H1 (cell line): ENCODE results near the gene C5orf24. TPM values are rescaled to one million over a fixed set of nuclear protein-coding genes. Genes with fewer than 3 reads are reported as not detected.

Experiments used
- CTCF ChIA-PET: fragments of 300-600 bp; sonication (Branson Sonifier 250); formaldehyde crosslinking; loops from one replicate; lab custom pipeline; 2021; ENCODE audit not compliant: partially characterized antibody; lab: Charles Lee
- POLR2A ChIA-PET: fragments of 300-600 bp; sonication (Branson Sonifier 250); formaldehyde crosslinking; loops from one replicate; lab custom pipeline; 2021; ENCODE audit warnings: inconsistent platforms; ENCODE audit not compliant: partially characterized antibody; lab: Charles Lee
- DNase-seq, 2 experiments: peaks; one replicate each; pipeline versions ENCODE4 v3.0.0 to v3.0.0-alpha.2; 2010 to 2022; ENCODE audit warnings: low spot score in 2 of 2, low read depth in 1 of 2, mixed read lengths in 1 of 2
- FAIRE-seq: peaks from 2 replicates; lab custom pipeline; 2011; peaks lifted over from hg19 to GRCh38; lab: Jason Lieb, UNC
- H2AFZ ChIP-seq: 2 replicates; pipeline ENCODE4 v1.8.1; 2012; ENCODE audit warnings: low read length, inconsistent platforms
- H2AK5ac ChIP-seq: 2 replicates; pipeline ENCODE4 v1.6.1; 2013; ENCODE audit warnings: low read depth, low read length
- H2BK120ac ChIP-seq: replicated peaks from 2 replicates; pipeline ENCODE3; 2013; ENCODE audit warnings: low read depth, low read length, inconsistent platforms
- H2BK12ac ChIP-seq: 2 replicates; pipeline ENCODE4 v1.6.1; 2013; ENCODE audit warnings: low read depth, low read length
- H2BK15ac ChIP-seq: 2 replicates; pipeline ENCODE4 v1.6.1; 2013; ENCODE audit warnings: low read length
- H2BK20ac ChIP-seq: 2 replicates; pipeline ENCODE4 v1.6.1; 2013; ENCODE audit warnings: low read length
- H2BK5ac ChIP-seq: 2 replicates; pipeline ENCODE4 v1.6.1; 2013; ENCODE audit warnings: low read depth, low read length
- H3K14ac ChIP-seq: 2 replicates; pipeline ENCODE4 v1.6.1; 2013; ENCODE audit warnings: inconsistent platforms; ENCODE audit not compliant: insufficient read length
- H3K18ac ChIP-seq: 2 replicates; pipeline ENCODE4 v1.6.1; 2013; ENCODE audit warnings: low read length; ENCODE audit errors: extremely low read depth
- H3K23ac ChIP-seq: 2 replicates; pipeline ENCODE4 v1.6.1; 2013; ENCODE audit warnings: inconsistent platforms; ENCODE audit not compliant: insufficient read length
- H3K23me2 ChIP-seq: 2 replicates; pipeline ENCODE4 v1.6.1; 2013; ENCODE audit warnings: low read depth, low read length
- H3K27ac ChIP-seq: 2 replicates; pipeline ENCODE4 v1.6.1; 2011; ENCODE audit warnings: low read depth, low read length, inconsistent platforms
- H3K27me3 ChIP-seq, 4 experiments: replicated peaks in 1 of 4; 1 replicate in 1 of 4; 2 replicates in 3 of 4; pipeline versions ENCODE4 v1.6.1 to v1.8.1; 2011 to 2013; ENCODE audit warnings: low read length in 3 of 4, mild to moderate bottlenecking in 3 of 4, inconsistent platforms in 2 of 4, mixed read lengths in 2 of 4, moderate library complexity in 1 of 4; ENCODE audit not compliant: control insufficient read depth in 3 of 4, insufficient read depth in 3 of 4; ENCODE audit errors: extremely low read depth in 1 of 4
- H3K36me3 ChIP-seq, 4 experiments: 2 replicates each; pipeline versions ENCODE4 v1.6.1 to v1.8.1; 2011 to 2013; ENCODE audit warnings: mild to moderate bottlenecking in 4 of 4, low read length in 3 of 4, moderate library complexity in 2 of 4, control low read depth in 1 of 4, inconsistent platforms in 1 of 4; ENCODE audit not compliant: insufficient read depth in 4 of 4, control insufficient read depth in 2 of 4
- H3K4ac ChIP-seq: replicated peaks from 2 replicates; pipeline ENCODE3; 2013; ENCODE audit warnings: low read length, low read depth, mixed read lengths, inconsistent platforms; ENCODE audit not compliant: insufficient read length
- H3K4me1 ChIP-seq, 4 experiments: replicated peaks in 1 of 4; 1 replicate in 1 of 4; 2 replicates in 3 of 4; pipeline versions ENCODE4 v1.6.1 to v1.8.1; 2011 to 2013; ENCODE audit warnings: low read length in 3 of 4, inconsistent platforms in 2 of 4, mixed read lengths in 1 of 4; ENCODE audit not compliant: insufficient read depth in 4 of 4, control insufficient read depth in 3 of 4
- H3K4me2 ChIP-seq, 2 experiments: 2 replicates each; pipeline versions ENCODE4 v1.6.1 to v1.8.1; 2011 to 2013; ENCODE audit warnings: low read depth in 2 of 2, low read length in 2 of 2, control low read depth in 1 of 2, inconsistent platforms in 1 of 2, mild to moderate bottlenecking in 1 of 2; ENCODE audit not compliant: insufficient read depth in 1 of 2
- H3K4me3 ChIP-seq, 4 experiments: fragments of 200-600, 300-600 bp in 1 of 4; sonication (generic), shearing (Covaris generic), sonication (Bioruptor Twin) in 1 of 4; 2 replicates each; pipeline versions ENCODE4 v1.5.1 to v1.8.1; 2011 to 2016; ENCODE audit warnings: low read length in 4 of 4, low read depth in 3 of 4, control low read depth in 2 of 4, inconsistent platforms in 2 of 4, mild to moderate bottlenecking in 2 of 4, mixed read lengths in 1 of 4, moderate library complexity in 1 of 4; ENCODE audit not compliant: insufficient read depth in 2 of 4; ENCODE audit errors: extremely low read depth in 1 of 4
- H3K56ac ChIP-seq: replicated peaks from 2 replicates; pipeline ENCODE3; 2013; ENCODE audit warnings: low read depth, mild to moderate bottlenecking, mixed read lengths, low read length, inconsistent platforms; ENCODE audit not compliant: insufficient read length
- H3K79me1 ChIP-seq: 2 replicates; pipeline ENCODE4 v1.6.1; 2013; ENCODE audit warnings: low read depth, low read length, control low read depth
- H3K79me2 ChIP-seq, 2 experiments: 2 replicates each; pipeline versions ENCODE4 v1.6.1 to v1.8.1; 2012 to 2013; ENCODE audit warnings: low read length in 2 of 2, mild to moderate bottlenecking in 2 of 2, inconsistent platforms in 1 of 2; ENCODE audit not compliant: insufficient read depth in 2 of 2, control insufficient read depth in 1 of 2
- H3K9ac ChIP-seq, 4 experiments: replicated peaks in 1 of 4; 1 replicate in 1 of 4; 2 replicates in 3 of 4; pipeline versions ENCODE4 v1.6.1 to v1.8.1; 2011 to 2013; ENCODE audit warnings: low read depth in 3 of 4, low read length in 3 of 4, control low read depth in 2 of 4, mild to moderate bottlenecking in 2 of 4, moderate library complexity in 2 of 4, inconsistent platforms in 1 of 4; ENCODE audit errors: extremely low read depth in 1 of 4
- H3K9me3 ChIP-seq, 2 experiments: 2 replicates each; pipeline versions ENCODE4 v1.6.1 to v1.8.1; 2012 to 2013; ENCODE audit warnings: mild to moderate bottlenecking in 2 of 2, moderate library complexity in 2 of 2, control low read depth in 1 of 2, inconsistent platforms in 1 of 2, low read depth in 1 of 2, low read length in 1 of 2, mixed read lengths in 1 of 2; ENCODE audit not compliant: insufficient read depth in 2 of 2
- H4K20me1 ChIP-seq, 2 experiments: replicated peaks in 1 of 2; 2 replicates each; pipeline versions ENCODE3 to v1.8.1; 2011 to 2013; ENCODE audit warnings: inconsistent platforms in 2 of 2, low read length in 2 of 2, mild to moderate bottlenecking in 1 of 2; ENCODE audit not compliant: insufficient read depth in 2 of 2, control insufficient read depth in 1 of 2
- H4K5ac ChIP-seq: 2 replicates; pipeline ENCODE4 v1.6.1; 2013; ENCODE audit warnings: low read length, low read depth, mixed read lengths, inconsistent platforms; ENCODE audit not compliant: insufficient read length
- H4K8ac ChIP-seq: 2 replicates; pipeline ENCODE4 v1.8.0; 2013; ENCODE audit warnings: mild to moderate bottlenecking, moderate library complexity, low read length, inconsistent platforms; ENCODE audit not compliant: insufficient read depth; ENCODE audit errors: extremely low read depth
- H4K91ac ChIP-seq: replicated peaks from 2 replicates; pipeline ENCODE3; 2013; ENCODE audit warnings: low read length, mixed read lengths, inconsistent platforms; ENCODE audit not compliant: insufficient read length
- BACH1 ChIP-seq: IDR thresholded peaks from 2 replicates; pipeline ENCODE4 v1.6.1; 2012; ENCODE audit warnings: low read length, improper control_type of control experiment
- CBX8 ChIP-seq: fragments of 300-800, 300-1000 bp; sonication (generic); IDR thresholded peaks from 2 replicates; pipeline ENCODE4 v1.7.1; 2016; ENCODE audit warnings: low read depth, low read length, borderline replicate concordance
- CEBPB ChIP-seq: IDR thresholded peaks from 2 replicates; pipeline ENCODE4 v1.6.1; 2012; ENCODE audit warnings: low read depth, low read length
- EP300 ChIP-seq, 2 experiments: IDR thresholded peaks; 1 replicate in 1 of 2; 2 replicates in 1 of 2; pipeline ENCODE4 v1.6.1; 2011 to 2012; ENCODE audit warnings: low read depth in 2 of 2, low read length in 2 of 2, mild to moderate bottlenecking in 2 of 2, borderline replicate concordance in 1 of 2, inconsistent platforms in 1 of 2, moderate library complexity in 1 of 2
- FOSL1 ChIP-seq: IDR thresholded peaks from 2 replicates; pipeline ENCODE4 v1.6.1; 2011; ENCODE audit warnings: mild to moderate bottlenecking, low read depth, low read length, moderate library complexity; ENCODE audit not compliant: insufficient read depth
- KDM4A ChIP-seq: IDR thresholded peaks from one replicate; pipeline ENCODE4 v1.7.1; 2012; ENCODE audit warnings: low read depth, mild to moderate bottlenecking, moderate library complexity, low read length, inconsistent platforms; ENCODE audit not compliant: severe bottlenecking
- NRF1 ChIP-seq: IDR thresholded peaks from 2 replicates; pipeline ENCODE4 v1.6.1; 2011; ENCODE audit warnings: mild to moderate bottlenecking, low read depth, low read length, improper control_type of control experiment
- RFX5 ChIP-seq: IDR thresholded peaks from 2 replicates; pipeline ENCODE4 v1.6.1; 2011; ENCODE audit warnings: low read depth, low read length, improper control_type of control experiment, borderline replicate concordance
- SIRT6 ChIP-seq: IDR thresholded peaks from one replicate; pipeline ENCODE4 v1.7.1; 2012; ENCODE audit warnings: low read length, inconsistent platforms
- WGBS, 2 experiments: shearing (Covaris generic) in 1 of 2; methylation state at CpG; one replicate each; pipeline versions ENCODE4 v1.1.6 to v1.1.7; 2013 to 2015; ENCODE audit warnings: low lambda C conversion rate in 2 of 2, mixed read lengths in 2 of 2, inconsistent platforms in 1 of 2, low coverage in 1 of 2, missing lambda C conversion rate in 1 of 2; ENCODE audit not compliant: insufficient replicate concordance in 2 of 2, insufficient coverage in 1 of 2, insufficient read length in 1 of 2; ENCODE audit errors: extremely low coverage in 1 of 2, missing lambda C conversion rate in 1 of 2; 5-methylcytosine and 5-hydroxymethylcytosine counted together
- polyA plus RNA-seq, 7 experiments: library from polyadenylated mRNA; depleted of rRNA in 3 of 7; stranded (reverse) in 5 of 7; unstranded in 2 of 7; fragments of >200 nt in 5 of 7; fragments of 200-250 nt in 2 of 7; gene quantifications; 1 replicate in 5 of 7; 2 replicates in 1 of 7; 4 replicates in 1 of 7; pipeline versions ENCODE4 v1.2.1 to v1.2.3, GENCODE V29; 2011 to 2013; ENCODE audit warnings: missing spikeins in 2 of 7, mixed read lengths in 2 of 7
- total RNA-seq: library from RNA; stranded (reverse); fragmentation: NEBNext Ultra II Directional; extraction: Animal tissue kit (Norgen Biotek cat#: 25700); gene quantifications from 2 replicates; pipeline ENCODE4 v1.2.1, GENCODE V29; 2021
- TF ChIP-seq, protein P1 (sequence below), 3 experiments: IDR thresholded peaks; 1 replicate in 2 of 3; 2 replicates in 1 of 3; pipeline versions ENCODE4 v1.5.1 to v1.6.1; 2011; ENCODE audit warnings: low read length in 3 of 3, mild to moderate bottlenecking in 3 of 3, inconsistent platforms in 2 of 3, low read depth in 1 of 3, moderate library complexity in 1 of 3; ENCODE audit not compliant: insufficient read depth in 1 of 3; ENCODE audit errors: control extremely low read depth in 1 of 3

Gene C5orf24
- total and polyA plus RNA-seq, 2 of the 8 experiments (the other 6 are each of a cell fraction or from before 2014, with no cell fraction given) = 11.1 to 20.2 TPM

- Histone ChIP-seq H4K91ac (no peak overlapping the region), H2BK20ac (no peak overlapping the region), H3K9ac (no peak overlapping the region), H3K27me3 (no peaks in the 10 kb centered on the region), H3K4me3 (no peak overlapping the region), H2BK120ac (no peak overlapping the region), H4K20me1 (no peaks in the 10 kb centered on the region), H3K4me2 (no peak overlapping the region), H2AK5ac (no peak overlapping the region), H3K79me2 (no peaks in the 10 kb centered on the region), H4K5ac (no peak overlapping the region), H3K36me3 (peaks cover 15 to 79% (median 57%) of the 10 kb centered on the region in 4 experiments), H3K14ac (no peak overlapping the region), H3K4me1 (no peaks in the 10 kb centered on the region), H2BK12ac (no peak overlapping the region), H3K23me2 (no peaks in the 10 kb centered on the region), H2BK5ac (no peak overlapping the region), H3K56ac (no peak overlapping the region), H3K9me3 (no peaks in the 10 kb centered on the region), H3K23ac (no peak overlapping the region), H2AFZ (no peak overlapping the region), H3K18ac (no peak overlapping the region), H2BK15ac (no peak overlapping the region), H3K4ac (no peak overlapping the region), H3K79me1 (no peaks in the 10 kb centered on the region), H4K8ac (no peak overlapping the region), H3K27ac (no peak overlapping the region)
- ChIA-PET POLR2A (interaction anchor here (0.8 to 0.9 kb wide), 2 partner anchors 29 to 88 kb away, joined by 3 read pairs; partner anchors contain the start of genes C5orf24 and PCBD2), CTCF (interaction anchor here (1.2 kb wide), 1 partner anchor 12 kb away, joined by 3 read pairs; no protein-coding TSS in a partner anchor)
- 89% methylated on average over 4 of the region's 4 CpGs; no CpG with 5 or more reads in 1 of the 2 experiments for WGBS, 2 experiments
- TF ChIP-seq CEBPB (no peak), FOSL1 (no peak), NRF1 (no peak), KDM4A (no peak), SIRT6 (no peak), RFX5 (no peak), EP300 (IDR thresholded peaks at IDR 0.05; ENCODE audit: borderline replicate concordance in 1 of 2, low read depth in 2 of 2, low read length in 2 of 2) (no peak), CBX8 (no peak), BACH1 (no peak)
- TF ChIP-seq, protein P1, sequence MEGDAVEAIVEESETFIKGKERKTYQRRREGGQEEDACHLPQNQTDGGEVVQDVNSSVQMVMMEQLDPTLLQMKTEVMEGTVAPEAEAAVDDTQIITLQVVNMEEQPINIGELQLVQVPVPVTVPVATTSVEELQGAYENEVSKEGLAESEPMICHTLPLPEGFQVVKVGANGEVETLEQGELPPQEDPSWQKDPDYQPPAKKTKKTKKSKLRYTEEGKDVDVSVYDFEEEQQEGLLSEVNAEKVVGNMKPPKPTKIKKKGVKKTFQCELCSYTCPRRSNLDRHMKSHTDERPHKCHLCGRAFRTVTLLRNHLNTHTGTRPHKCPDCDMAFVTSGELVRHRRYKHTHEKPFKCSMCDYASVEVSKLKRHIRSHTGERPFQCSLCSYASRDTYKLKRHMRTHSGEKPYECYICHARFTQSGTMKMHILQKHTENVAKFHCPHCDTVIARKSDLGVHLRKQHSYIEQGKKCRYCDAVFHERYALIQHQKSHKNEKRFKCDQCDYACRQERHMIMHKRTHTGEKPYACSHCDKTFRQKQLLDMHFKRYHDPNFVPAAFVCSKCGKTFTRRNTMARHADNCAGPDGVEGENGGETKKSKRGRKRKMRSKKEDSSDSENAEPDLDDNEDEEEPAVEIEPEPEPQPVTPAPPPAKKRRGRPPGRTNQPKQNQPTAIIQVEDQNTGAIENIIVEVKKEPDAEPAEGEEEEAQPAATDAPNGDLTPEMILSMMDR (IDR thresholded peaks at IDR 0.05; ENCODE audit: control extremely low read depth in 1 of 3, insufficient read depth in 1 of 3, low read depth in 1 of 3, low read length in 3 of 3) = no peak
- FAIRE-seq = no peak
- DNase-seq = no peak
Observed at GRCh38 chr5:134817006-134817405, 28.8 kb upstream of the C5orf24 start.
